H1 (cell line): ENCODE measurements around the gene ZNRF3. TPM values are rescaled to one million over a fixed set of nuclear protein-coding genes. Genes with fewer than 3 reads are reported as not detected.

Source experiments
- CTCF ChIA-PET: fragments of 300-600 bp; sonication (Branson Sonifier 250); formaldehyde crosslinking; loops from one replicate; lab custom pipeline; 2021; ENCODE audit not compliant: partially characterized antibody; lab: Charles Lee
- POLR2A ChIA-PET: fragments of 300-600 bp; sonication (Branson Sonifier 250); formaldehyde crosslinking; loops from one replicate; lab custom pipeline; 2021; ENCODE audit warnings: inconsistent platforms; ENCODE audit not compliant: partially characterized antibody; lab: Charles Lee
- DNase-seq, 2 experiments: peaks; one replicate each; pipeline versions ENCODE4 v3.0.0 to v3.0.0-alpha.2; 2010 to 2022; ENCODE audit warnings: low spot score in 2 of 2, low read depth in 1 of 2, mixed read lengths in 1 of 2
- FAIRE-seq: peaks from 2 replicates; lab custom pipeline; 2011; peaks lifted over from hg19 to GRCh38; lab: Jason Lieb, UNC
- H2AFZ ChIP-seq: 2 replicates; pipeline ENCODE4 v1.8.1; 2012; ENCODE audit warnings: low read length, inconsistent platforms
- H2AK5ac ChIP-seq: 2 replicates; pipeline ENCODE4 v1.6.1; 2013; ENCODE audit warnings: low read depth, low read length
- H2BK120ac ChIP-seq: replicated peaks from 2 replicates; pipeline ENCODE3; 2013; ENCODE audit warnings: low read depth, low read length, inconsistent platforms
- H2BK12ac ChIP-seq: 2 replicates; pipeline ENCODE4 v1.6.1; 2013; ENCODE audit warnings: low read depth, low read length
- H2BK15ac ChIP-seq: 2 replicates; pipeline ENCODE4 v1.6.1; 2013; ENCODE audit warnings: low read length
- H2BK20ac ChIP-seq: 2 replicates; pipeline ENCODE4 v1.6.1; 2013; ENCODE audit warnings: low read length
- H2BK5ac ChIP-seq: 2 replicates; pipeline ENCODE4 v1.6.1; 2013; ENCODE audit warnings: low read depth, low read length
- H3K14ac ChIP-seq: 2 replicates; pipeline ENCODE4 v1.6.1; 2013; ENCODE audit warnings: inconsistent platforms; ENCODE audit not compliant: insufficient read length
- H3K18ac ChIP-seq: 2 replicates; pipeline ENCODE4 v1.6.1; 2013; ENCODE audit warnings: low read length; ENCODE audit errors: extremely low read depth
- H3K23ac ChIP-seq: 2 replicates; pipeline ENCODE4 v1.6.1; 2013; ENCODE audit warnings: inconsistent platforms; ENCODE audit not compliant: insufficient read length
- H3K23me2 ChIP-seq: 2 replicates; pipeline ENCODE4 v1.6.1; 2013; ENCODE audit warnings: low read depth, low read length
- H3K27ac ChIP-seq: 2 replicates; pipeline ENCODE4 v1.6.1; 2011; ENCODE audit warnings: low read depth, low read length, inconsistent platforms
- H3K27me3 ChIP-seq, 4 experiments: replicated peaks in 1 of 4; 1 replicate in 1 of 4; 2 replicates in 3 of 4; pipeline versions ENCODE4 v1.6.1 to v1.8.1; 2011 to 2013; ENCODE audit warnings: low read length in 3 of 4, mild to moderate bottlenecking in 3 of 4, inconsistent platforms in 2 of 4, mixed read lengths in 2 of 4, moderate library complexity in 1 of 4; ENCODE audit not compliant: control insufficient read depth in 3 of 4, insufficient read depth in 3 of 4; ENCODE audit errors: extremely low read depth in 1 of 4
- H3K36me3 ChIP-seq, 4 experiments: 2 replicates each; pipeline versions ENCODE4 v1.6.1 to v1.8.1; 2011 to 2013; ENCODE audit warnings: mild to moderate bottlenecking in 4 of 4, low read length in 3 of 4, moderate library complexity in 2 of 4, control low read depth in 1 of 4, inconsistent platforms in 1 of 4; ENCODE audit not compliant: insufficient read depth in 4 of 4, control insufficient read depth in 2 of 4
- H3K4ac ChIP-seq: replicated peaks from 2 replicates; pipeline ENCODE3; 2013; ENCODE audit warnings: low read length, low read depth, mixed read lengths, inconsistent platforms; ENCODE audit not compliant: insufficient read length
- H3K4me1 ChIP-seq, 4 experiments: replicated peaks in 1 of 4; 1 replicate in 1 of 4; 2 replicates in 3 of 4; pipeline versions ENCODE4 v1.6.1 to v1.8.1; 2011 to 2013; ENCODE audit warnings: low read length in 3 of 4, inconsistent platforms in 2 of 4, mixed read lengths in 1 of 4; ENCODE audit not compliant: insufficient read depth in 4 of 4, control insufficient read depth in 3 of 4
- H3K4me2 ChIP-seq, 2 experiments: 2 replicates each; pipeline versions ENCODE4 v1.6.1 to v1.8.1; 2011 to 2013; ENCODE audit warnings: low read depth in 2 of 2, low read length in 2 of 2, control low read depth in 1 of 2, inconsistent platforms in 1 of 2, mild to moderate bottlenecking in 1 of 2; ENCODE audit not compliant: insufficient read depth in 1 of 2
- H3K4me3 ChIP-seq, 4 experiments: fragments of 200-600, 300-600 bp in 1 of 4; sonication (generic), shearing (Covaris generic), sonication (Bioruptor Twin) in 1 of 4; 2 replicates each; pipeline versions ENCODE4 v1.5.1 to v1.8.1; 2011 to 2016; ENCODE audit warnings: low read length in 4 of 4, low read depth in 3 of 4, control low read depth in 2 of 4, inconsistent platforms in 2 of 4, mild to moderate bottlenecking in 2 of 4, mixed read lengths in 1 of 4, moderate library complexity in 1 of 4; ENCODE audit not compliant: insufficient read depth in 2 of 4; ENCODE audit errors: extremely low read depth in 1 of 4
- H3K56ac ChIP-seq: replicated peaks from 2 replicates; pipeline ENCODE3; 2013; ENCODE audit warnings: low read depth, mild to moderate bottlenecking, mixed read lengths, low read length, inconsistent platforms; ENCODE audit not compliant: insufficient read length
- H3K79me1 ChIP-seq: 2 replicates; pipeline ENCODE4 v1.6.1; 2013; ENCODE audit warnings: low read depth, low read length, control low read depth
- H3K79me2 ChIP-seq, 2 experiments: 2 replicates each; pipeline versions ENCODE4 v1.6.1 to v1.8.1; 2012 to 2013; ENCODE audit warnings: low read length in 2 of 2, mild to moderate bottlenecking in 2 of 2, inconsistent platforms in 1 of 2; ENCODE audit not compliant: insufficient read depth in 2 of 2, control insufficient read depth in 1 of 2
- H3K9ac ChIP-seq, 4 experiments: replicated peaks in 1 of 4; 1 replicate in 1 of 4; 2 replicates in 3 of 4; pipeline versions ENCODE4 v1.6.1 to v1.8.1; 2011 to 2013; ENCODE audit warnings: low read depth in 3 of 4, low read length in 3 of 4, control low read depth in 2 of 4, mild to moderate bottlenecking in 2 of 4, moderate library complexity in 2 of 4, inconsistent platforms in 1 of 4; ENCODE audit errors: extremely low read depth in 1 of 4
- H3K9me3 ChIP-seq, 2 experiments: 2 replicates each; pipeline versions ENCODE4 v1.6.1 to v1.8.1; 2012 to 2013; ENCODE audit warnings: mild to moderate bottlenecking in 2 of 2, moderate library complexity in 2 of 2, control low read depth in 1 of 2, inconsistent platforms in 1 of 2, low read depth in 1 of 2, low read length in 1 of 2, mixed read lengths in 1 of 2; ENCODE audit not compliant: insufficient read depth in 2 of 2
- H4K20me1 ChIP-seq, 2 experiments: replicated peaks in 1 of 2; 2 replicates each; pipeline versions ENCODE3 to v1.8.1; 2011 to 2013; ENCODE audit warnings: inconsistent platforms in 2 of 2, low read length in 2 of 2, mild to moderate bottlenecking in 1 of 2; ENCODE audit not compliant: insufficient read depth in 2 of 2, control insufficient read depth in 1 of 2
- H4K5ac ChIP-seq: 2 replicates; pipeline ENCODE4 v1.6.1; 2013; ENCODE audit warnings: low read length, low read depth, mixed read lengths, inconsistent platforms; ENCODE audit not compliant: insufficient read length
- H4K8ac ChIP-seq: 2 replicates; pipeline ENCODE4 v1.8.0; 2013; ENCODE audit warnings: mild to moderate bottlenecking, moderate library complexity, low read length, inconsistent platforms; ENCODE audit not compliant: insufficient read depth; ENCODE audit errors: extremely low read depth
- H4K91ac ChIP-seq: replicated peaks from 2 replicates; pipeline ENCODE3; 2013; ENCODE audit warnings: low read length, mixed read lengths, inconsistent platforms; ENCODE audit not compliant: insufficient read length
- GABPA ChIP-seq: IDR thresholded peaks from 2 replicates; pipeline ENCODE4 v1.6.1; 2011; ENCODE audit warnings: mild to moderate bottlenecking, low read length, moderate library complexity, borderline replicate concordance; ENCODE audit not compliant: insufficient read depth
- JUND ChIP-seq: IDR thresholded peaks from 2 replicates; pipeline ENCODE4 v1.6.1; 2011; ENCODE audit warnings: mild to moderate bottlenecking, improper control_type of control experiment, low read length
- NRF1 ChIP-seq: IDR thresholded peaks from 2 replicates; pipeline ENCODE4 v1.6.1; 2011; ENCODE audit warnings: mild to moderate bottlenecking, low read depth, low read length, improper control_type of control experiment
- POLR2A ChIP-seq, 2 experiments: IDR thresholded peaks; 1 replicate in 1 of 2; 2 replicates in 1 of 2; pipeline ENCODE4 v1.6.1; 2011; ENCODE audit warnings: low read depth in 2 of 2, low read length in 2 of 2, mild to moderate bottlenecking in 2 of 2; ENCODE audit errors: control extremely low read depth in 1 of 2
- POLR2AphosphoS5 ChIP-seq: IDR thresholded peaks from 2 replicates; pipeline ENCODE4 v1.6.1; 2011; ENCODE audit warnings: low read depth, low read length
- SP2 ChIP-seq: IDR thresholded peaks from 2 replicates; pipeline ENCODE4 v1.6.1; 2012; ENCODE audit warnings: mild to moderate bottlenecking, low read length, inconsistent platforms
- ZNF274 ChIP-seq: IDR thresholded peaks from 2 replicates; pipeline ENCODE4 v1.7.0; 2012; ENCODE audit warnings: low read length, borderline replicate concordance; ENCODE audit errors: extremely low read depth
- polyA plus RNA-seq, 7 experiments: library from polyadenylated mRNA; depleted of rRNA in 3 of 7; stranded (reverse) in 5 of 7; unstranded in 2 of 7; fragments of >200 nt in 5 of 7; fragments of 200-250 nt in 2 of 7; gene quantifications; 1 replicate in 5 of 7; 2 replicates in 1 of 7; 4 replicates in 1 of 7; pipeline versions ENCODE4 v1.2.1 to v1.2.3, GENCODE V29; 2011 to 2013; ENCODE audit warnings: missing spikeins in 2 of 7, mixed read lengths in 2 of 7
- total RNA-seq: library from RNA; stranded (reverse); fragmentation: NEBNext Ultra II Directional; extraction: Animal tissue kit (Norgen Biotek cat#: 25700); gene quantifications from 2 replicates; pipeline ENCODE4 v1.2.1, GENCODE V29; 2021
- TF ChIP-seq, protein P1 (sequence below): IDR thresholded peaks from 2 replicates; pipeline ENCODE4 v1.6.1; 2012; ENCODE audit warnings: inconsistent platforms

ZNRF3 gene
- total and polyA plus RNA-seq, 2 of the 8 experiments (the other 6 are each of a cell fraction or from before 2014, with no cell fraction given): 14.1 to 21.7 TPM

DNA sequence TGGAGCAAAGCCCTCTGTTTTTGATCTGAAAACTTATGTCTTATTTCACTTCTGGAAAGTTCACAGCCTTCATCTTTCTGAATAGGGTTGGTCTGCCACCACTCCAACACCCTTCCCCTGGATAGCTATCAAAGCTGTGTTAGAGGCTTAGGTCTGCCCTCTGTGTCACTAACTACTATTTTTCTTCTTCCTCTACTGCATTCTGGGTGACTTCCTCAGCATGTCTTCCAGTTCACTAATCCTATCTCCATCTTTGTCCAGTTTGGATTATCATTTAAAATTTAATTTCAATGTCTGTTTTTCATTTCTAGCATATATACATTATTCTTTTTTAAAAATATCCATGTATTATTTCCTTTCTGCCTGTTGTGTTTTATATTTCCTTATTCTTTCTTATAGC, 84.6 kb downstream of the ZNRF3 start:
- H3K23ac ChIP-seq: no peak overlapping the region
- no peak for DNase-seq
- no peak overlapping the region for H3K27ac ChIP-seq
- no peak overlapping the region for H4K8ac ChIP-seq
- peaks cover 4 to 77% of the 10 kb centered on the region in 2 experiments; a peak in 3 of 4 replicates for H3K79me2 ChIP-seq
- no peak overlapping the region for H3K9ac ChIP-seq
- H3K4me3 ChIP-seq: no peak overlapping the region
- H2BK5ac ChIP-seq: no peak overlapping the region
- H3K14ac ChIP-seq: no peak overlapping the region
- no peaks in the 10 kb centered on the region for H3K9me3 ChIP-seq
- H3K18ac ChIP-seq: no peak overlapping the region
- H4K91ac ChIP-seq: no peak overlapping the region
- CTCF ChIA-PET: interaction anchor here (0.6 to 1.2 kb wide), 2 partner anchors 30 to 56 kb away, joined by 3 to 4 read pairs; no protein-coding TSS in a partner anchor
- H3K79me1 ChIP-seq: peaks cover 5% of the 10 kb centered on the region; the same call in 1 of the 2 replicates
- FAIRE-seq: no peak
- no peaks in the 10 kb centered on the region for H3K27me3 ChIP-seq
- H2BK20ac ChIP-seq: no peak overlapping the region
- H3K23me2 ChIP-seq: no peaks in the 10 kb centered on the region
- H3K4ac ChIP-seq: no peak overlapping the region
- TF ChIP-seq POLR2AphosphoS5 (no peak), JUND (no peak), POLR2A (IDR thresholded peaks at IDR 0.05; ENCODE audit: control extremely low read depth in 1 of 2, low read depth in 2 of 2, low read length in 2 of 2) (no peak), ZNF274 (no peak), GABPA (no peak), SP2 (no peak), NRF1 (no peak)
- TF ChIP-seq, protein P1, sequence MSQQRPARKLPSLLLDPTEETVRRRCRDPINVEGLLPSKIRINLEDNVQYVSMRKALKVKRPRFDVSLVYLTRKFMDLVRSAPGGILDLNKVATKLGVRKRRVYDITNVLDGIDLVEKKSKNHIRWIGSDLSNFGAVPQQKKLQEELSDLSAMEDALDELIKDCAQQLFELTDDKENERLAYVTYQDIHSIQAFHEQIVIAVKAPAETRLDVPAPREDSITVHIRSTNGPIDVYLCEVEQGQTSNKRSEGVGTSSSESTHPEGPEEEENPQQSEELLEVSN: no peak
- no peak overlapping the region for H4K5ac ChIP-seq
- no peak overlapping the region for H3K56ac ChIP-seq
- no peak overlapping the region for H2AFZ ChIP-seq
- H3K36me3 ChIP-seq: no peaks in the 10 kb centered on the region
- no peak overlapping the region for H2BK120ac ChIP-seq
- peaks cover 3 to 6% of the 10 kb centered on the region in 2 experiments for H4K20me1 ChIP-seq
- POLR2A ChIA-PET: interaction anchor here (0.6 to 1.3 kb wide), 3 partner anchors 11 to 73 kb away, joined by 3 to 4 read pairs (median 3); no protein-coding TSS in a partner anchor
- H2AK5ac ChIP-seq: no peak overlapping the region
- H2BK15ac ChIP-seq: no peak overlapping the region
- H3K4me2 ChIP-seq: no peak overlapping the region
- no peak overlapping the region for H2BK12ac ChIP-seq
- peaks cover 3 to 14% (median 5%) of the 10 kb centered on the region in 4 experiments for H3K4me1 ChIP-seq
